Endodermal cell (in vitro differentiated cells): ENCODE results near the gene MRPS25. TPM values are rescaled to one million over a fixed set of nuclear protein-coding genes. Genes with fewer than 3 reads are reported as not detected.

Source experiments
- DNase-seq: peaks from one replicate; pipeline ENCODE4 v3.0.0-alpha.2; 2017
- H3K27ac ChIP-seq: 2 replicates; pipeline ENCODE4 v1.5.1; 2013; ENCODE audit warnings: mild to moderate bottlenecking, low read depth, low read length, moderate library complexity
- H3K27me3 ChIP-seq: 2 replicates; pipeline ENCODE4 v1.6.1; 2013; ENCODE audit warnings: mild to moderate bottlenecking, low read length, moderate library complexity; ENCODE audit not compliant: insufficient read depth, control insufficient read depth, poor library complexity, severe bottlenecking
- H3K36me3 ChIP-seq: 2 replicates; pipeline ENCODE4 v1.7.0; 2013; ENCODE audit warnings: mild to moderate bottlenecking, low read length, moderate library complexity; ENCODE audit not compliant: control insufficient read depth, insufficient read depth
- H3K4me1 ChIP-seq: one replicate; pipeline ENCODE4 v1.7.0; 2013; ENCODE audit warnings: low read length; ENCODE audit not compliant: control insufficient read depth, insufficient read depth
- H3K4me3 ChIP-seq: 2 replicates; pipeline ENCODE4 v1.5.1; 2013; ENCODE audit warnings: mild to moderate bottlenecking, low read length, moderate library complexity
- H3K9ac ChIP-seq: 2 replicates; pipeline ENCODE4 v1.6.1; 2013; ENCODE audit warnings: mild to moderate bottlenecking, low read length, moderate library complexity; ENCODE audit not compliant: poor library complexity, severe bottlenecking; ENCODE audit errors: extremely low read depth
- H3K9me3 ChIP-seq: 2 replicates; pipeline ENCODE4 v1.6.1; 2013; ENCODE audit warnings: mild to moderate bottlenecking, low read length, moderate library complexity; ENCODE audit not compliant: control insufficient read depth
- H3K27ac Mint-ChIP-seq: 2 replicates; pipeline ENCODE4 v1.8.0; 2020; ENCODE audit warnings: mixed read lengths
- H3K27me3 Mint-ChIP-seq: 2 replicates; pipeline ENCODE4 v1.8.0; 2021; ENCODE audit warnings: mild to moderate bottlenecking, mixed read lengths; ENCODE audit not compliant: insufficient read depth
- H3K36me3 Mint-ChIP-seq: 2 replicates; pipeline ENCODE4 v1.8.0; 2020; ENCODE audit warnings: low read depth, mixed read lengths
- H3K4me1 Mint-ChIP-seq: 2 replicates; pipeline ENCODE4 v1.8.0; 2020; ENCODE audit warnings: mixed read lengths
- H3K4me3 Mint-ChIP-seq: 2 replicates; pipeline ENCODE4 v1.8.0; 2020; ENCODE audit warnings: mild to moderate bottlenecking, moderate library complexity, mixed read lengths
- H3K9me3 Mint-ChIP-seq: 2 replicates; pipeline ENCODE4 v1.8.0; 2020; ENCODE audit warnings: mild to moderate bottlenecking, mixed read lengths
- CTCF ChIP-seq: fragments of 200-600 bp; sonication (generic); conservative IDR thresholded peaks from 2 replicates; pipeline ENCODE4 v1.5.0; 2021; ENCODE audit warnings: antibody characterized with exemption, mild to moderate bottlenecking
- WGBS, 2 experiments: methylation state at CpG; one replicate each; pipeline versions ENCODE4 v1.1.5 to v1.1.7; 2013; ENCODE audit warnings: missing lambda C conversion rate in 2 of 2, mixed read lengths in 1 of 2; ENCODE audit not compliant: insufficient coverage in 1 of 2, insufficient read length in 1 of 2; 5-methylcytosine and 5-hydroxymethylcytosine counted together
- total RNA-seq, 2 donors: library from RNA; stranded (reverse); fragmentation: NEBNext Ultra II Directional in 1 of 2; extraction: Animal tissue kit (Norgen Biotek cat#: 25700) in 1 of 2; gene quantifications; 2 replicates in 1 of 2; 3 replicates in 1 of 2; pipeline ENCODE4 v1.2.1, GENCODE V29; 2021

Gene MRPS25
- total RNA-seq, 2 donors from 2014 or later = 64.1 to 101 TPM

- TF ChIP-seq CTCF = no peak
- H3K4me3 ChIP-seq = no peak overlapping the region
- no peak overlapping the region for H3K4me3 Mint-ChIP-seq
- peaks cover 6% of the 10 kb centered on the region for H3K4me1 Mint-ChIP-seq
- no peak overlapping the region for H3K9ac ChIP-seq
- no peak for DNase-seq
- no peaks in the 10 kb centered on the region for H3K9me3 ChIP-seq
- no peak overlapping the region for H3K27ac Mint-ChIP-seq
- peaks cover 5% of the 10 kb centered on the region for H3K27me3 Mint-ChIP-seq
- H3K9me3 Mint-ChIP-seq = no peaks in the 10 kb centered on the region
- no peaks in the 10 kb centered on the region for H3K4me1 ChIP-seq
- H3K36me3 Mint-ChIP-seq = no peaks in the 10 kb centered on the region
- WGBS, 2 experiments = 72 to 78% methylated on average over 2 to 4 of the region's 4 CpGs
- H3K27ac ChIP-seq = no peak overlapping the region
- H3K36me3 ChIP-seq = no peaks in the 10 kb centered on the region
- H3K27me3 ChIP-seq = no peaks in the 10 kb centered on the region
These were observed 37.1 kb upstream of the MRPS25 start for GRCh38 chr3:15102256-15102655.

GRCh38 chr3:15099364-15100098 lies 34.4 kb upstream of the MRPS25 start:
- peak overlapping the region; percentile 61 for H3K9ac ChIP-seq
- Mint-ChIP-seq H3K4me1 (peaks cover 5% of the 10 kb centered on the region), H3K27ac (peak overlapping the region; percentile 64), H3K9me3 (no peaks in the 10 kb centered on the region), H3K36me3 (peaks cover 12% of the 10 kb centered on the region), H3K4me3 (peak overlapping the region; percentile 82), H3K27me3 (peaks cover 5% of the 10 kb centered on the region)
- H3K36me3 ChIP-seq = peaks cover 21% of the 10 kb centered on the region
- H3K27ac ChIP-seq = no peak overlapping the region
- H3K9me3 ChIP-seq = no peaks in the 10 kb centered on the region
- 30 to 32% methylated on average over 16 to 19 of the region's 19 CpGs for WGBS, 2 experiments
- no peaks in the 10 kb centered on the region for H3K4me1 ChIP-seq
- peak overlapping the region; percentile 97 for H3K4me3 ChIP-seq
- no peak for TF ChIP-seq CTCF
- no peak for DNase-seq
- H3K27me3 ChIP-seq = no peaks in the 10 kb centered on the region

GRCh38 chr3:15098503-15099363 lies 33.6 kb upstream of the MRPS25 start, which contains the start of gene RBSN:
Gene RBSN (minus strand): TSS chr3:15099148. CDS start chr3:15096120, 3,028 bp downstream.
- Mint-ChIP-seq H3K27ac (peak within 1 kb of the TSS; percentile 64), H3K9me3 (no peaks in the 10 kb centered on the region), H3K4me1 (peaks cover 5% of the 10 kb centered on the region), H3K4me3 (peak within 1 kb of the TSS; percentile 82), H3K36me3 (peaks cover 20% of the 10 kb centered on the region), H3K27me3 (peaks cover 5% of the 10 kb centered on the region)
- Histone ChIP-seq H3K9ac (peak within 1 kb of the TSS; percentile 77), H3K27ac (no peak within 1 kb of the TSS), H3K36me3 (peaks cover 29% of the 10 kb centered on the region), H3K4me3 (peak within 1 kb of the TSS; percentile 97), H3K9me3 (no peaks in the 10 kb centered on the region), H3K27me3 (no peaks in the 10 kb centered on the region), H3K4me1 (no peaks in the 10 kb centered on the region)
- TF ChIP-seq CTCF = no peak
- WGBS, 2 experiments = 0 to 1% methylated on average over 13 to 72 of the region's 72 CpGs
- peak; percentile 98 for DNase-seq
